HG03354 (cell line): ENCODE results near the gene PRKCD.

Experiments
- ATAC-seq: cut with Tn5 transposase; IDR thresholded peaks from one replicate; pipeline ENCODE4 v1.9.1; 2021; ENCODE audit warnings: mild to moderate bottlenecking; ENCODE audit not compliant: unreplicated experiment, poor library complexity, severe bottlenecking

PRKCD gene

DNA sequence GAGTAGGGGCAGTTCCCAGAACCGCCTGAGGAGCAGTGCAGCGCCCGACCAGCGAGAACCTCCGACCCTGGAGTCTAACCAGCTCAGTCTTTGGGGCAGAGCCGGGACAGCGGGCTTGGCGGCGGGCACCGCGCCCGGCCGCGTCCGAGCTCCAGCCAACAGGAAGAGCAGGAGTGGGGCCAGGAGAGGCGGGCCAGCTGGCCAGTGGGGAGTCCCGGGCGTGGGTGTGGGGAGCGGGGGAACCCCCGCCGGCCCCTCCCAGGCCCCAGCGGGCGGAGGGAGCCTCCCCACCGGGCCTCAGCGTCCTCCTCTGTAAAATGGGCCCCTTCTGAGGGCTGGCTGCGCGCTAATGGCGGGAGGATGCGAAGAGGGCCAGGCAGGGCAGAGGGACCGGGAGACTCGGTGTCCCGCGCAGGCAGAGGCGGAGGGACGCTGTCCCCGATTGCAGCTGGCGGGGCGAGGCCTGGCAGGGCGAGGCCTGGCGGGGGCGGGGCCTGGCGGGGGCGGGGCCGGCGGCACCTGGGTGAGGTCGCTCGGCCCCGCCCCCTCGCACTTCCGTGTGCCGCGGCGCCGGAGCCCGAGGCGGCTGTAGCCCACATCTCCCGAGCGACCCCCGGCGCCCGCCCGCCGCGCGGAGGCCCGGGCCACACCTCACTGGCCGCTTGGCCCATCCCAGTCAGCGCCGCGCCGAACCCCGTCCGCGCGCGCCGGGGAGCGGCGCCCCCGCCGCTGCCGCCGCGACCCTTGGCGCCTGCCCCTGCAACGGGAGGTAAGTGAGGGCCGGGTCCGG lies at the start of gene PRKCD:
Gene PRKCD (plus strand): TSS at position 550 of the 790 bp plus-strand sequence. CDS start 17,214 bp downstream, outside the sequence.
- ATAC-seq: peak; percentile 70

DNA sequence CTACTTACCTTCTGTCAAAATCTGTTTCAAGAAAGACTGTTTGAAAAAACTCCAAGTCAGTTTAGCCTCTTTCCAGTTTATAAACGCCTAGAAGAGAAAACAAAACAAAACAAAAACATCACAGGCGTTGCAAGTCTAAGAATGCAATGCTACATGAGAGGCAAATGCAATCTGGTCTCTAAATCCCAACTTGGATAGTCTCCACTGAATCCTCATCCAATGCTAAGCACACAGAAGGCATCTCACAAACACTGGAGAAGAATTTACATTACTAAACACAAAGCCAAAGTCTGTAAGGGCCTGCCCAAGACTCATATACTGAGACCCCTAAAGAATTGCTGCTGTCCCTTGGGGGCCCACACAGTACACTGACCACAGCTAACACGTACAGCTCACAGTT lies 49.2 kb upstream of the PRKCD start:
- ATAC-seq: no peak

DNA sequence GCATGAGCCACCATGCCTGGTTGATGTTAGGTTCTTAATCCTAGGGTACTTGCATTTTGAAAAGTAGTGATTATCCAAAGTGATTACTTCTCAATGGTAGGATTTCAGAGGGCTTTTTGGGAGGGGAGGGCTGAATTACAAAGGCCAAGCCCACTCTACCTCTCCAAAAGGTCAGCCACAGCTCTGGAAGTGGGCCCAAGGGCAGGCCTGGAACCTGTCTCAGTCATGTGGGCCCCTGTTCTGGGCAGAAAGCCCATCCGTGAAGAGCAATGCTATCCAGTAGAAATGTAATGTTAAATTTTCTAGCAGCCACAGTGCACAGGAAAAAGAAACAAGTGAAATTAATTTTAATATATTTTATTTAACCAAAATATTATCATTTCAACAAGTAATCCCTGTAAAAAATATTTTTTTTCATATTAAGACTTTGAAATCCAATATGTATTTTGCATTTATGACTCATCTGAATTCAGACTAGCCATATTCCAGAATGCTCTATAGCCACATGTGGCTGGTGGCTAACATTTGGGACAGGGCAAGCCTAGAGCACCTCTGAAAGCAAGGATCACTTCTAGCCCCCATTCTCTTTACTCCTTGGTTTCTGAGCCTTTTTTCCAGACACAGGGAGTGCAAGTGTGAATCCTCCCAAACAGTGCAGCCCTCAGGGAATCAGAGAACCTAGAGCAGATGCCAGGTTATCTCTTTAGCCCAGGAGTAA lies 47.6 kb upstream of the PRKCD start:
- ATAC-seq: peak; percentile 22

DNA sequence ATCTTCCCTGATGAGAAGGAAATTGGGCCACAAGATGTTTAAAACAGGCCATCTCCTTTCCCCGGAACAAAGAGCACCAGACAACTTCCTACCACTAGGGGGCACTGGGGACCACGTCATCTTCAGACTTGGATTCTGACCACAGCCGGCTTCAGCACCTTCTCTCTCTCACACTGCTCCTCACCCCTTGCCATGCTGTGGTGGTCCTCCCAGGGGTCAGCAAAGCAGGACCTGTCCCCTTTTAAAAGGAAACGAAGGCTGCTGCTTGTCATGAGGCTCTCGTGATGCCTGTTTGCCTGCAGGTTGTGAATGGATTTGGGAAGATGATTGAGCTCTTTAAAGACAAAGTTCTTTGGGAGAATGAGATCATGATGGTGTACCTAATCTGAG lies 47.0 kb upstream of the PRKCD start:
- ATAC-seq: peak; percentile 76

DNA sequence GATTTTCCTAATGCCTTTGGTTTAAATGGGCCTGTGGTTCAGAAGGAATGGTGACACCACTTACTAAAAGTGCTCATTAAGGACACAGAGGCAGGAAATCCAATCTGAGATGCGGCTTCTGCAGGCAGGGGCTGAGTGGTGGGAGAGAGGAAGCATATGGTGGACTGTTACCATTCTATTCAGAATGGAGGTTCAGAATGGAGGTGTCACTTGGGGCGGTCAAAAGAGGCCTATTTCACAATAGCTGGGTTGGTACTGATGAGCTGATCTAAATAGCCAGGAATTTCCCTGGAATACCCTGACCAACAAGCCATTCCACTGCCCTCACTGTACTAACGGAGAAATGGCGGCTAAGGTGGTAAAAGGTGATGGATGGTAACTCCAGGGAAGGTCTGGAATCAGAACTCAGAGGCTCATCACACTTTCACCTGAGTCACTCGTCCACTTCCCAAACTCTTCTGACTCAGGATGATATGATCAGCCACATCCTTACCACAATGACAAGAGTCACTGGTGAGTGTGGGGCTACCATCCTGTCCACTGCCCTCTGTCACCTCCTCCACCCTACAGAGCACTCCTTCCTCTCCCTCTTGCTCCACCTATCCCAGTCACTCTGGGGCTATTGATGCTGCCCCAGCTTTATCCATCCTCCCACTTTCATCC lies 46.5 kb upstream of the PRKCD start:
- no peak for ATAC-seq

DNA sequence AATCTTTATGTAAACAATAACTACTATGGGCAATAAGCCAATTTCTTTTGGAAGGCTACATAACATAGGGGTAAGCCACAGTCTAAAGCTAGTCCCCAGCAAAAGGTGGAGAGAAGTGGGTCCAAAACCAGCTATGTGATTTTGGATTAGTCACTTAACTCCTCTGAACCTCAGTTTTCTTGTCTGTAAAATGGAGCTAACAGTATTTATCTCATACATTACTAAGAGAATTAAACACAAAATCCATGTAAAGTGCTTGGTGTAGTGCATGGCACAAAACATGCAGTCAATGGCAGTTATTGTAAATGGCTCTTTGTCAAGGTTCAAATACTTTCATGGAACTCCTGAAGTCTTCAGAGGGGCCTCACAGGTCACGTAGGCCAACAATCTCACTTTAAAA lies 44.1 kb upstream of the PRKCD start:
- ATAC-seq: no peak

DNA sequence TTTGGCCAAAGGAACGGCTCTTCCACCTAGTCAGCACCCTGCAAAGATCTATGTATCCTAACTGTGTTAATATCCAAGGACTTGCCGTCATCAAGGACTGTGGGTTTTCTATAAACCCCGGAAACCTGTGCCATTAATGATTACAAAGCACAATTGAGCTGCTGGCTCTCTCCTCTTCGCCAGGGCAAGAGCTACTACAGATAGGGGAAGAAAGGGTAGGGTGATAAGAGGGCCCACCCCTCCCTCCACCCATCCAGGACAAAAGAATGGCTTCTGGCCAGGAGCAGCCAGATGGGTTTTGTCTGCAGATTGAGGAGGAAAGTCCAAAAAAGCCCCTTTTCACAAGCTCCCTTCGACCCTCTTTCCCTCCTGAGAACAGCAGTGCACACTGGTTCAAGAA lies 40.7 kb upstream of the PRKCD start:
- no peak for ATAC-seq

DNA sequence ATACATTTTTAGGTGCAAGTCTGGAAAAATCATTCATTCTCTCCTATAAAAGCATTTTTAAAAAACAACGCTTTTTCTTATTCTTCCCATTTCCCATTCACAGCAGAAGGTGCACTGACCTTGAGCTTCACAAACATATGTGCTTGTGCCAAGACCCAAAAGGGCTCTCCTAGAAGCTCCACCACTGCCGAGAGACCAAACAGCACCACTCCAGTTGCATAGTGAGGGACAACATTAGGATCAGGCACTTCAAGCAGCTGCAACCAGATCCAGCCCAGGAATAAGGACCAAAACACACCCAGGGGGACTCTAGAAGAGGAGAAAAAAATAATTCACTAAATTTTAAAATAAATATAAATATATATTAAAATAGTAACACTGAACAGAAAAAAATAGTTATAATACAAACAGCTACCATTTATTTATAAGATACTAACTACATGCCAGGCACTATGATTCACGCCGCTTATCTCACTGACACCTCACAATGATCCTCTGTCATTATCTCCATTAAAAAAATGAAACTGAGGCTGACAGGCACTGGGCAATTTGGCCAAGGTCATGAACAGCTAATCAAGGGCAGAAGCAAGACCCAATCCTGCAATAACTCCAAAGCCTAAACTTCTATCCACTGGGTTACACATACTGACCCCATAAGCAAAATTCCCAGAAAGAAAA lies 38.6 kb upstream of the PRKCD start:
- no peak for ATAC-seq

DNA sequence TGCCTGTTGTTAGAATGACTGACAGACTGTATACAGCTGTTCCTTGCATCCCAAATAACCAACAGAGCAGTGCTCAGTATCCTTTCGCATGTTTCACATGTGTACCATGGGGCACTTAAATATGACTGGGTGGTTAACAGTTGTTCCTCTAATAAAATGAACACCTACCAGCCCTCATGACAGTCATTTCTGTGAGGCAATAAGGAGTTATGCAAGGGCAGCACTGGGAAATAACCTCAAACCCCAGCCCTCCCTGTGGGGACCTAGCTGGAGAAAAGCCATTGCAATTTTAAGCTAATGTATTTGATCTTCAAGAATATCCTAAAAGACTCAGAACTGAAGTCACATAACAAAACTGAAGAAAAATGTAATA lies 38.1 kb upstream of the PRKCD start:
- ATAC-seq: no peak

DNA sequence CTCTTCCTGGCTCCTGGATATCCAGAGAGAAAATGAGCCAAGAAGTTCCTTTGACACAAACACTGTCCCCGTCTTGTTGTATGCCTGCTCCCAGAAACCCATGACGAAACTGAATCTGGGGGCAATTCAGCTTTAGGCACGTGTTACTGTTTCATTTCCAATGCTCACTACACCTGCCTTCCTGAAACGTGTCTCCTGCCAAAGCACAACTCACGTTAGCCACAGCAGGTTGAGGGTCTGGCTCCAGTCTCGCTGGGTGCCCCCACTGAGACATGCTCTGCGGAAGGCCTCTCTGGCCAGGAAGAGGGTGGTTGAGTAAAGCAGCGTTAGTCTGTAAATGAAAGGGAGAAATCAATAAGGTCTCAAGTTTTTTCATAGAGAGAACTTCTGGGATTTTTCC lies 37.5 kb upstream of the PRKCD start:
- no peak for ATAC-seq

DNA sequence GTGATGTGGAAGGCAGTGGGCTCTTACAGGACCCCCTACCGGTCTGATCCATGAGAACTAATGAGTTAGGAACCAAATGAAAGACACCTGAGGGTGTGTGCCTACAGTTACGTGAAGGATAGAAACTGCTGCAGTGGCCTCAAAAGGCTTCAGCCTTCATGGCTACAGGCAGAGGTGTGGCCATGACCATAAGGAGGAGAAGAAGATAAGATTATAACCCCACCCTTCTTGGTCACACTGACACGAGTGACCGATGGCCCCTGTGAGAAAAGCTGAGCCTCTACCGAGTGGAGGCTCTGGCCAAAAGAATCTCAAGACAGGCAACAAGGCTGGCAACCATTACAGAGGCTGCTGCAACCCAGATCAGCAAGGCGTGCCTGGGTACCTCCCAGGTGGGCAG lies 37.1 kb upstream of the PRKCD start:
- ATAC-seq: no peak

DNA sequence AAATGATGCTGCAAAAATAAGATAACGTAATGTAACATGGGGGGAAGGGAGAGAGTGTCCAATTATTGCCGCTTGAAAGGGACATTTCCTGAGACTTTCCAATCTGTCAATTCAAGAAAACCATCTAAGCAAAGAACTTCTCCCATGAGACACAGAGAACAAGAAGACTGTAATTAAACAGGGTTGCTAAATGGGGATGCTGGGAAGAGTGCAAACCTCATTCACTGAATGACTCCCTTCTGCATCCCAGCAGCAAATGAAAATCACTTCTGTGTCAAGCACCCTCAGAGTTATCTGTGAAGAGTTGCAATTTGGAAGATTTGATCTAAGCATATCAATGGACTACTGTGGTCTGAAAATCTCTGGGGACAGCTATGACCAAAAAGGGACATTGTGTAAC lies 34.4 kb upstream of the PRKCD start:
- ATAC-seq: no peak

DNA sequence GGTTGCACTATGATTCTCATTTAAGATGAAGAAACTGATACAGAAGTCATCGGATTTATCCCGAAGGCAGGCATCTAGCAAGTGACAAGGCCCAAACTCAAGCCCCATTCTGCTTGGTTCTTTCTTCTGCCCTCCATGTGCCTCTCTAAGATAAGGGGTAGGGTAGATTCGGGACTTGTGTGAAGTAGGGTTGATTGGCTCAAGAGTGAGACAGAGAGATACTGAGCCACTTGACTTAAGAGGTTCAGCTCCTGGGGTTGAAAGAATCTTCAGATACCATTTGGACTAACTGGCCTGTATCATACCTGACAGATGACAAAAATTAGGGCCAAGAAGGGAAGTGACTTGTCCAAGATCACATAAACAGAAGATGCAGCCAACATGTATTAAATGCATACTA lies 31.7 kb upstream of the PRKCD start:
- ATAC-seq: no peak

DNA sequence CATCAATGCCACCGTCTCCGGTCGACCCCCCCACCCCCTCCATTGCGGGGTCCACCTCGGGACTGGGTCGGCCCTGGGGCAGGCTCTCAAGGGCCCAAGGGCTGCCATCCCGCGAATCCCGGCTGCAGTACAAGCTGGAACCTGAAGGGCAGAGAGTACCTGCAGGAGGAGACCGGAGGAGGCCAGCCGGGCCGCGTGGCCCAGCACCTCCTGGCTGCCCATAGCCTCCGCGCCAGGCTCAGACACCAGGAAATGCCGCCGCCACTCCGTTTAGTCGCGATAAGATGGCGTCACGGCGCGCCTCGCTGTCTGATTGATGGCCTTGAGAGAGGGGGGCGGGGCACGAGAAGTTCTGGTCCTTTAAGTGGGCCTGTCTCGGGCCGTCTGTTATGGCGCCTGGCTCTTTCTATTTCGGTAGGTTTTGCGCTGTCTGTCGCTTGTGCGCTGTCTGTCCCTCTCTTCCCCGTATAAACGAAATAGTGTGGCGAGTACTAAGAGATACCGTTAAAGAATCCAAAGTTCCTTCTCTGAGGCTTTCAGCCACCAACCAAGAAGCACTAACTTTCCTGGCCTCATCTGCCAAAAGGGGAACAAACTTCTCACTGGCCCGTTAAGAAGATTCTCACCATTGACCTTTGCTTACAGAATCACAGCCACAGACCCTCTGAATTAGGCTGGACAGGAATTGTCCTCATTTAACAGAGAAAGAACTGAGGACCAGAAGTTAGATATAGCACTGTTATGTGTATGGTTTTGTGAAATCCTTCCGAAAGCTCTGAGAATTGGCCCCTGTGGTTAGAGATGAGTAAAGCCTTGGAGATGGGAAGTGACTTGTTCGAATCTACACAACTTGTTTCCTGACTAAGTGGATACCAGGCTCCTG lies 30.6 kb upstream of the PRKCD start, which contains the start of gene RFT1:
Gene RFT1 (minus strand): TSS at position 257 of the 883 bp plus-strand sequence. CDS start 35 bp downstream, at position 222.
- ATAC-seq: peak; percentile 84

DNA sequence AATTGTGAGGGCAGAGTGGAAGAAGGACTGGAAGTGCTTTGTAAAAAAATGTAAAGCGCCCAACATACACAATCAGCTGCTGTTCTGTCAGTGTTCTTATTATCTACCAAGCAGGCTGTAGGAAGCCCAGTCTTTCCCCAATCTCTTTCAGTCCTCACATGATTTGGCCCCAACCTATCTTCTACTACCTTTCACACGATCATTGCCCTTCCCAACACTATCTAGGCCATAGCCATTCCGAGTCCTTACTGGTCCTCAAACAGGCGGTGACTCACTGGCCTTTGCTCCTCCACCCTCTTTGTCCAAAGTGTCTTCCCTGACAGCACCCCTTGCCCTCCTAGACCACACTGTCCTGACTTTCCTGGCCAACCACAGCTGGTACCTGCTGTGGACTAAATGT lies 29.9 kb upstream of the PRKCD start:
- ATAC-seq: no peak

DNA sequence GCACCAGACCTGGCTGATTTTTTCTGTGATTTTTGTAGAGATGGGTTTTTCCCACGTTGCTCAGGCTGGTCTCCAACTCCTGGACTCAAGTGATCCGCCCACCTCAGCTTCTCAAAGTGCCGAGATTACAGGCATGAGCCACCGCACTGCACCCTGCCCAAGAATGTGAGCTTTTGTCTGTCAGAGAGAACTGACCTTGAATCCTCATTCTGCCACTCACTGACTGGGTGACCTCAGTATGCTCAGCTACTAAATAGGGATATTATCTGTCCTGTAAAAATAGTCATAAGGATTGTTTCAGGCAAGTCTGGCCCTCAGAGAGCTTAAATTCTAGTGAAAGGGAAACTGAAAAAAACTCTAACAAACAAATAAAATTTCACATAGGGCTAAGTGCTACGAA lies 28.7 kb upstream of the PRKCD start:
- ATAC-seq: no peak

DNA sequence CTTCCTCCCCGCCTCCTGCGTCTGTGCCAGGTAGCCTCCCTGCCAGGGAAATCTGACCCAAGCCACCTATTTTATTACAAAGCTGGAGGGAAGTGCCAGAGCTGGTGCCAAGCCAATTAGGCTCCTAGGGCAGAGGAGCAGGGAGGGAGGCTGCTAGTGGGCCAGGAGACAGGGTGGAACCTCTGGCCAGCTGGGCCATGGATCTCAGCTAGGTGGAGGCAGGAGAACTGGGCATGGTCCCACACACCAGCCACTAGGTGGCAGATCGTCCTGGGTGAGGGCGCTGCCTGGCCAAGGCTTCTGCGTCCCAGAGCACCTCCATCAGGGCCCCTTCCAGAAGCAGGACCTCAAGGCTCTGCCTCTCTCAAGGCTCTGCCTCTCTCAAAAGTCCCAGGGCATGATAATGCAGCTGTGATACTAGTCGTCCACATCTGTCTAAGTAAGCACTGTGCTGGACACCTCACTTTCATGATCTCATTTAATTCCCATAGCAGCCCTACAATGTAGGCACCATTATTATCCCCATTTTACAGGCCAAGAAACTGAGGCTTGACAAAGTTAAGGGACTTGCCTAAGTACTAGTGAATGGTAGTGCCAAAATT lies 26.3 kb upstream of the PRKCD start:
- peak; percentile 64 for ATAC-seq

DNA sequence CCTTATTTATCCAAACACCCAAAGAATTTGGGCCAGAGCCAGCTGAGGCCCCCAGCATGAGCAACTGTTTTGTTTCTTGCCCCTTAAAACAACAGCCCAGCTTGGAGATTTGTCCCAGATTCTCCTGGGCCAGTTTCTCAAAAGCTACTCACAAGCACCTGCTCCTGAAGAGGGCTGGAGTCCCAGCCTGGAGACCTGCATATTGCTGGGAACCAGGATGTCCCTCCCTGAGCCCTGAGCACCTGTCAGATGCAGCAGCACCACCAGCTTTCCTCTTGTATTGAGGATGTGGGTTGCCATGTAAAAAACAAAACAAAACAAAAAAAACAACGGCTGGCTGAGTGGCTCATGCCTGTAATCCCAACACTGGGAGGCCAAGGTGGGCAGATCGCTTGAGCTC lies 23.8 kb upstream of the PRKCD start:
- ATAC-seq: no peak
